A549 (cell line): Measurements from ENCODE around the gene NAV3. TPM values are rescaled to one million over a fixed set of nuclear protein-coding genes. Genes with fewer than 3 reads are reported as not detected.

Experiments used
- ATAC-seq, 2 experiments: fragments of 200-7000 bp in 1 of 2; fragments of >200 bp in 1 of 2; cut with Nextera tagmentation in 1 of 2; cut with Tn5 transposase in 1 of 2; 3 replicates each; pipeline versions ENCODE4 v1.8.0 to v1.9.1; 2018 to 2020; ENCODE audit warnings: mild to moderate bottlenecking in 1 of 2, moderate library complexity in 1 of 2
- CTCF ChIA-PET: fragments of 300-600 bp; sonication (Branson Sonifier 250); formaldehyde crosslinking; extraction: SDS; loops from one replicate; lab custom pipeline; 2021; ENCODE audit warnings: antibody characterized with exemption, inconsistent platforms; lab: Yijun Ruan, JAX
- POLR2A ChIA-PET: fragments of 350-600 bp; formaldehyde crosslinking; extraction: SDS; loops from one replicate; lab custom pipeline; 2021; ENCODE audit warnings: antibody characterized with exemption, inconsistent platforms; lab: Yijun Ruan, JAX
- DNase-seq, 2 experiments: peaks; one replicate each; pipeline versions ENCODE4 v3.0.0 to v3.0.0-alpha.2; 2011 to 2016; ENCODE audit warnings: low read depth in 1 of 2, low spot score in 1 of 2
- FAIRE-seq: peaks from 2 replicates; lab custom pipeline; 2011; peaks lifted over from hg19 to GRCh38; lab: Jason Lieb, UNC
- H3K27ac ChIP-seq, 2 experiments: fragments of >200 bp; sonication (Bioruptor Twin); formaldehyde crosslinking; 3 replicates each; pipeline ENCODE4 v1.5.1; 2016 to 2017
- H3K4me1 ChIP-seq: fragments of >200 bp; sonication (Bioruptor Twin); formaldehyde crosslinking; 3 replicates; pipeline ENCODE4 v1.6.1; 2016
- H3K4me2 ChIP-seq: fragments of >200 bp; sonication (Bioruptor Twin); formaldehyde crosslinking; 3 replicates; pipeline ENCODE4 v1.6.1; 2016
- H3K4me3 ChIP-seq: fragments of >200 bp; sonication (Bioruptor Twin); formaldehyde crosslinking; 3 replicates; pipeline ENCODE4 v1.5.1; 2016
- H3K9me3 ChIP-seq: fragments of >200 bp; sonication (Bioruptor Twin); formaldehyde crosslinking; 3 replicates; pipeline ENCODE4 v1.6.1; 2016
- BCL3 ChIP-seq: fragments of >200 bp; sonication (Bioruptor Twin); formaldehyde crosslinking; IDR thresholded peaks from 3 replicates; pipeline ENCODE4 v1.6.1; 2016
- CBX2 ChIP-seq: fragments of 200-600 bp; sonication (generic); IDR thresholded peaks from 2 replicates; pipeline ENCODE4 v1.6.1; 2016; ENCODE audit warnings: low read depth, mild to moderate bottlenecking, borderline replicate concordance
- CHD2 ChIP-seq: fragments of 150-350 bp; IDR thresholded peaks from 2 replicates; pipeline ENCODE4 v1.6.1; 2014; ENCODE audit warnings: low read length; ENCODE audit not compliant: partially characterized antibody
- ELK1 ChIP-seq: fragments of 150-350 bp; IDR thresholded peaks from 2 replicates; pipeline ENCODE4 v1.6.1; 2014; ENCODE audit warnings: low read depth, mild to moderate bottlenecking, low read length
- FOSL2 ChIP-seq, 2 experiments: fragments of 450-650 bp in 1 of 2; fragments of >200 bp in 1 of 2; sonication (Bioruptor Twin) in 1 of 2; formaldehyde crosslinking; IDR thresholded peaks; 2 replicates each; pipeline versions ENCODE4 v1.5.0 to v1.6.1; 2016 to 2020; ENCODE audit warnings: mild to moderate bottlenecking in 1 of 2, moderate library complexity in 1 of 2
- HDAC2 ChIP-seq: fragments of 200-600 bp; sonication (generic); IDR thresholded peaks from 2 replicates; pipeline ENCODE4 v1.6.1; 2016
- HMGXB4 ChIP-seq: fragments of 250-450 bp; sonication (Bioruptor Pico); IDR thresholded peaks from 2 replicates; pipeline ENCODE4 v1.5.0; 2021; ENCODE audit warnings: mild to moderate bottlenecking, moderate library complexity, borderline replicate concordance
- HOXA7 ChIP-seq: fragments of 250-450 bp; sonication (Bioruptor Pico); IDR thresholded peaks from 2 replicates; pipeline ENCODE4 v1.5.0; 2020; ENCODE audit warnings: mild to moderate bottlenecking, moderate library complexity
- JUN ChIP-seq, 2 experiments: fragments of >200 bp; sonication (Bioruptor Twin); formaldehyde crosslinking; IDR thresholded peaks; 2 replicates in 1 of 2; 3 replicates in 1 of 2; pipeline ENCODE4 v1.6.1; 2016 to 2017
- JUNB ChIP-seq: fragments of >200 bp; sonication (Bioruptor Twin); formaldehyde crosslinking; IDR thresholded peaks from 2 replicates; pipeline ENCODE4 v1.6.1; 2016
- NFE2L2 ChIP-seq: fragments of 150-350 bp; conservative IDR thresholded peaks from 2 replicates; pipeline ENCODE4 v1.6.1; 2014; ENCODE audit warnings: low read length
- NR3C1 ChIP-seq: fragments of >200 bp; sonication (Bioruptor Twin); formaldehyde crosslinking; IDR thresholded peaks from 3 replicates; pipeline ENCODE4 v1.6.1; 2017
- RAD21 ChIP-seq, 2 experiments: fragments of >200 bp in 1 of 2; sonication (Bioruptor Twin) in 1 of 2; formaldehyde crosslinking in 1 of 2; IDR thresholded peaks in 1 of 2; conservative IDR thresholded peaks in 1 of 2; 2 replicates in 1 of 2; 3 replicates in 1 of 2; pipeline ENCODE4 v1.6.1; 2012 to 2018; ENCODE audit warnings: inconsistent platforms in 1 of 2
- RNF2 ChIP-seq: fragments of 200-600 bp; sonication (generic); IDR thresholded peaks from 2 replicates; pipeline ENCODE4 v1.6.1; 2016; ENCODE audit warnings: low read depth, mild to moderate bottlenecking, antibody characterized with exemption, moderate library complexity, borderline replicate concordance
- SMC3 ChIP-seq: fragments of >200 bp; sonication (Bioruptor Twin); formaldehyde crosslinking; IDR thresholded peaks from 3 replicates; pipeline ENCODE4 v1.6.1; 2018; ENCODE audit warnings: inconsistent platforms
- TP53 ChIP-seq: fragments of 250-450 bp; sonication (Bioruptor Pico); IDR thresholded peaks from 2 replicates; pipeline ENCODE4 v1.5.0; 2021; ENCODE audit warnings: mild to moderate bottlenecking, moderate library complexity
- WGBS: methylation state at CpG from one replicate; pipeline ENCODE4 v1.1.6; 2017; ENCODE audit errors: missing lambda C conversion rate; 5-methylcytosine and 5-hydroxymethylcytosine counted together
- polyA plus RNA-seq, 4 experiments: library from polyadenylated mRNA; depleted of rRNA in 3 of 4; stranded (reverse); fragments of >200 nt; fragmentation: RNase III in 1 of 4; extraction: RNeasy Plus Mini Kit Qiagen cat#74134 plus additional on column Dnase treatment in 1 of 4; gene quantifications; 2 replicates in 3 of 4; 3 replicates in 1 of 4; pipeline ENCODE4 v1.2.3, GENCODE V29; 2011 to 2017
- TF ChIP-seq, protein P1 (sequence below): fragments of >200 bp; sonication (Bioruptor Twin); formaldehyde crosslinking; IDR thresholded peaks from 3 replicates; pipeline ENCODE4 v1.5.1; 2016
- TF ChIP-seq, protein P2 (sequence below): IDR thresholded peaks from 2 replicates; pipeline ENCODE4 v1.6.1; 2012
- TF ChIP-seq, protein P3 (sequence below): IDR thresholded peaks from 2 replicates; pipeline ENCODE4 v1.6.1; 2012

NAV3 gene
- polyA plus RNA-seq, 2 of the 4 experiments (the other 2 are of a cell fraction): 8.6 to 9.7 TPM

DNA sequence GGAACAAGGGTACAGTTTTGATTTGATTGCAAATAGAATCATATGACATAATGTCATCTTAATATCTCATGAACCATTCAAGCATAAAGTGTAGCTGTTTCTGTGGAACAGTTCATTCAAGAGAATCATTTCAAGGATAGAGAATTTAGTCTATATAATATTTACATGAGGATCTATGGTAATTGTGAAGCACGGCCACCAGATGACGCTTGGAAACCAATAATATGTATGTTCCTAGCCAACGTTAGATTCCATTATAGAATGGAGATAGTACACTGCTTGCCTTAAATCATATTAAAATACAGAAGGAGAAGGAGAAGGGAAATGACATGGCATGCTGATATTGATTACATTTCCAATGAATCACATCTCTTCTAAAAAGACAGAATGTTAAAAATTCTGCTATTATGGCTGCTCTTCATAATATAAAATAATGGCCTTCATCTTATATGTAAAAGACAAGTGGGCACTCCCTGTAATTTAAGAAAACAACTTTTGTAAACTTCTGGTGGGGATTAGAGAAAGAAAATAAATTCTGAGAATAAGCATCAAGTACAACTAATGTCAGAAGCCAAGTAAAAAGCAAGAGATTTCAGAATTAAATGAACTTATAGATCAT is 351.0 kb downstream of the NAV3 start:
- DNase-seq (peak; percentile 0 to 65), FAIRE-seq (peak; percentile 32), ATAC-seq (peak; percentile 74 to 93; a peak in 4 of 6 replicates)
- POLR2A ChIA-PET: no interaction called here
- Histone ChIP-seq H3K4me3 (no peak overlapping the region), H3K4me2 (no peak overlapping the region), H3K9me3 (no peaks in the 10 kb centered on the region), H3K4me1 (no peaks in the 10 kb centered on the region), H3K27ac (no peak overlapping the region)
- WGBS: 21% methylated on average over 3 of the region's 3 CpGs
- peak; percentile 92 for TF ChIP-seq RAD21 (conservative IDR thresholded peaks at IDR 0.05 in 1 of 2, IDR thresholded peaks at IDR 0.05 in 1 of 2)
- no peak for TF ChIP-seq NFE2L2
- TF ChIP-seq NR3C1: no peak
- TF ChIP-seq SMC3: peak; percentile 91
- TF ChIP-seq, protein P1, sequence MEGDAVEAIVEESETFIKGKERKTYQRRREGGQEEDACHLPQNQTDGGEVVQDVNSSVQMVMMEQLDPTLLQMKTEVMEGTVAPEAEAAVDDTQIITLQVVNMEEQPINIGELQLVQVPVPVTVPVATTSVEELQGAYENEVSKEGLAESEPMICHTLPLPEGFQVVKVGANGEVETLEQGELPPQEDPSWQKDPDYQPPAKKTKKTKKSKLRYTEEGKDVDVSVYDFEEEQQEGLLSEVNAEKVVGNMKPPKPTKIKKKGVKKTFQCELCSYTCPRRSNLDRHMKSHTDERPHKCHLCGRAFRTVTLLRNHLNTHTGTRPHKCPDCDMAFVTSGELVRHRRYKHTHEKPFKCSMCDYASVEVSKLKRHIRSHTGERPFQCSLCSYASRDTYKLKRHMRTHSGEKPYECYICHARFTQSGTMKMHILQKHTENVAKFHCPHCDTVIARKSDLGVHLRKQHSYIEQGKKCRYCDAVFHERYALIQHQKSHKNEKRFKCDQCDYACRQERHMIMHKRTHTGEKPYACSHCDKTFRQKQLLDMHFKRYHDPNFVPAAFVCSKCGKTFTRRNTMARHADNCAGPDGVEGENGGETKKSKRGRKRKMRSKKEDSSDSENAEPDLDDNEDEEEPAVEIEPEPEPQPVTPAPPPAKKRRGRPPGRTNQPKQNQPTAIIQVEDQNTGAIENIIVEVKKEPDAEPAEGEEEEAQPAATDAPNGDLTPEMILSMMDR: peak; percentile 85
- CTCF ChIA-PET: interaction anchor here (0.6 to 1.0 kb wide), 2 partner anchors 1181 to 1592 kb away, joined by 3 read pairs; no protein-coding TSS in a partner anchor

GRCh38 chr12:78183824-78184223 is 353.1 kb downstream of the NAV3 start:
- CTCF ChIA-PET: no interaction called here
- no peak overlapping the region for H3K4me3 ChIP-seq
- FAIRE-seq (peak; percentile 94), ATAC-seq (no peak), DNase-seq (no peak)
- H3K4me2 ChIP-seq: no peak overlapping the region
- no peaks in the 10 kb centered on the region for H3K9me3 ChIP-seq
- no peak overlapping the region for H3K27ac ChIP-seq
- H3K4me1 ChIP-seq: no peaks in the 10 kb centered on the region
- TF ChIP-seq, protein P2, sequence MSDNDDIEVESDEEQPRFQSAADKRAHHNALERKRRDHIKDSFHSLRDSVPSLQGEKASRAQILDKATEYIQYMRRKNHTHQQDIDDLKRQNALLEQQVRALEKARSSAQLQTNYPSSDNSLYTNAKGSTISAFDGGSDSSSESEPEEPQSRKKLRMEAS: no peak
- TF ChIP-seq JUN (IDR thresholded peaks at IDR 0.05) (no peak), HMGXB4 (CRISPR knock-in tag) (no peak), BCL3 (no peak), CHD2 (no peak), RNF2 (no peak), HOXA7 (CRISPR knock-in tag) (no peak), HDAC2 (no peak), TP53 (CRISPR knock-in tag) (no peak)
- TF ChIP-seq, all 56 proteins: peak for 0
- POLR2A ChIA-PET: no interaction called here

- Histone ChIP-seq H3K4me3 (no peak overlapping the region), H3K4me2 (no peak overlapping the region), H3K9me3 (no peaks in the 10 kb centered on the region), H3K27ac (no peak overlapping the region), H3K4me1 (no peaks in the 10 kb centered on the region)
- TF ChIP-seq CBX2 (no peak), FOSL2 (IDR thresholded peaks at IDR 0.05) (0 out of 2 replicates have a peak, but pooled peaks have one; percentile 22), FOSL2 (CRISPR knock-in tag; IDR thresholded peaks at IDR 0.05) (peak; percentile 38; the same call in 1 of the 2 replicates), JUNB (peak; percentile 58), ELK1 (no peak)
- TF ChIP-seq, protein P3, sequence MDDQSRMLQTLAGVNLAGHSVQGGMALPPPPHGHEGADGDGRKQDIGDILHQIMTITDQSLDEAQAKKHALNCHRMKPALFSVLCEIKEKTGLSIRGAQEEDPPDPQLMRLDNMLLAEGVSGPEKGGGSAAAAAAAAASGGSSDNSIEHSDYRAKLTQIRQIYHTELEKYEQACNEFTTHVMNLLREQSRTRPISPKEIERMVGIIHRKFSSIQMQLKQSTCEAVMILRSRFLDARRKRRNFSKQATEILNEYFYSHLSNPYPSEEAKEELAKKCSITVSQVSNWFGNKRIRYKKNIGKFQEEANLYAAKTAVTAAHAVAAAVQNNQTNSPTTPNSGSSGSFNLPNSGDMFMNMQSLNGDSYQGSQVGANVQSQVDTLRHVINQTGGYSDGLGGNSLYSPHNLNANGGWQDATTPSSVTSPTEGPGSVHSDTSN: no peak
- TF ChIP-seq, protein P1: no peak
- DNase-seq: no peak
- no peak for ATAC-seq
- ChIA-PET POLR2A (no interaction called here), CTCF (interaction anchor here (0.9 kb wide), 1 partner anchor 17 kb away, joined by 3 read pairs; no protein-coding TSS in a partner anchor)
- FAIRE-seq: no peak
Measured at GRCh38 chr12:78185109-78185508, 354.4 kb downstream of the NAV3 start.
